ENCODE measurements around the gene EHMT1.

Gene EHMT1

DNA sequence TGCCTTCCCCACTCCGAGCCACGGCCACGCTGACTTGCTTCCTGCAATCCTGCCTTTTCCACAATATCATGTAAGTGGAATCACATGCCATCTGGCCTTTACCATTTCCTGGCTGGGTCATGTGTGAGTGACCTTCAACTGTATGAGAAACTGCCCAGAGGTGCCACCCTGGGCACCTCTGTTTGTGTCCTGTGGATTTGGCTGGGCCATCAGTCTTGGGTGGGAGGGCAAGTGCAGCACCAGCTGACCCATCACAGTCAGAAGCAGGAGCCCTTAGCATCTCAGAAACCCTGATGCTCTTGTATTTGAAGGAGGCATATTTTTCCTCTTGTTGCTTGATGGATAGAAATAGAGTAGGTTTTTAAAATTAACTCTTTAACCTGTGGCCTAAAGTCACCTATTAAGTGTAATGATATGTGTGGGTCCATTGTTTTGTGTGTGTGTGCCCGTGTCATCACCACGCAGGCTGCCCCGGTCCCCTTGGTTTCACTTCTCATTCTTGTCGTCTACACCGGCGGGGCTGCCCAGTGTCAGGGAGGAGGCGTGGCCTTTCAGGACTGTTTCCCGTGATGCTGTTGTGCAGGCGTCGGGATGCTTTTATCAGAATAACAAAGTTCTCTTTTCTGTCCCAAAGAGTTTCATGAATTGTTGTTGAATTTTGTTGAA lies 206.7 kb downstream of the EHMT1 start:
- no peak for DNase-seq (ENCODE audit: low read depth in 2 of 2)

- DNase-seq (ENCODE audit: low read depth in 2 of 2), result no peak
These were observed 209.2 kb downstream of the EHMT1 start for GRCh38 chr9:137827908-137828526.

GRCh38 chr9:137828527-137829259 lies 209.9 kb downstream of the EHMT1 start:
- DNase-seq (ENCODE audit: low read depth in 2 of 2), result no peak

DNA sequence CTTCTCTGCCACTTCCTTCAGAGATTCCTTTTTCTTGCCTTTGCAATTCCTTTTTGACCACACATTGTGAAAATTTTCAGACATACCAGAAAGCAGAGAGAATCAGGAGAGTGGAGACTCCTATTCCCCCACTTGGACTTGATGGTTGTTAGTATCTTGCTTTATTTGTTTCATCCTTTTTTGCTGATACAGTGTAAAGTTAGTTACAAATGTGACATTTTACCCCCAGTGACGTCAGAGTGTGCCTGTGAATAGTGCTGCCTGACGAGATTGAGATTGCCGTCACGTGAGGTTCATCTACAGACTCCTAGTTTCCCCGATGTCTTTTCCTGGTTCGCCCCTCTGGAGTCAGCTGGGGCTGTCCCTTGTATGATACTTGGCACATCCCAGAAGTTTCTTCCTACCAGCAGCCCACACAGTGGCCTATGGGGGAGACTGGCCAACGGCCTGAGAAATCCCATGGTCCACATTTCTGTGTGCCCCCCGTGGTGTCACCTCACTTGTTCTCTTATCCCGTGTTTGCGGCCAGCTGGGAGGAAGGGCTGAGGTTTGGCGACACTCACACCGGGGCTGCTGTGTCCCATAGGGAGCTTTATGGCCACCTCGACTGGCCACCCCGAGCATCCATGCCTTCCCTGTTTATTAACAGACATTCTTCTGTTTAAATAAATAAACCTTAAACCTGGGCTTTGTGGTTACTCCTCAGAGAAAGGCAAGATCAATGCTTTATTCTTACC lies 210.6 kb downstream of the EHMT1 start:
- DNase-seq (ENCODE audit: low read depth in 2 of 2), result no peak

GRCh38 chr9:137832191-137832700 lies 213.4 kb downstream of the EHMT1 start:
- no peak for DNase-seq (ENCODE audit: low read depth in 2 of 2)

GRCh38 chr9:137832830-137833590 lies 214.2 kb downstream of the EHMT1 start:
- no peak for DNase-seq (ENCODE audit: low read depth in 2 of 2)

DNA sequence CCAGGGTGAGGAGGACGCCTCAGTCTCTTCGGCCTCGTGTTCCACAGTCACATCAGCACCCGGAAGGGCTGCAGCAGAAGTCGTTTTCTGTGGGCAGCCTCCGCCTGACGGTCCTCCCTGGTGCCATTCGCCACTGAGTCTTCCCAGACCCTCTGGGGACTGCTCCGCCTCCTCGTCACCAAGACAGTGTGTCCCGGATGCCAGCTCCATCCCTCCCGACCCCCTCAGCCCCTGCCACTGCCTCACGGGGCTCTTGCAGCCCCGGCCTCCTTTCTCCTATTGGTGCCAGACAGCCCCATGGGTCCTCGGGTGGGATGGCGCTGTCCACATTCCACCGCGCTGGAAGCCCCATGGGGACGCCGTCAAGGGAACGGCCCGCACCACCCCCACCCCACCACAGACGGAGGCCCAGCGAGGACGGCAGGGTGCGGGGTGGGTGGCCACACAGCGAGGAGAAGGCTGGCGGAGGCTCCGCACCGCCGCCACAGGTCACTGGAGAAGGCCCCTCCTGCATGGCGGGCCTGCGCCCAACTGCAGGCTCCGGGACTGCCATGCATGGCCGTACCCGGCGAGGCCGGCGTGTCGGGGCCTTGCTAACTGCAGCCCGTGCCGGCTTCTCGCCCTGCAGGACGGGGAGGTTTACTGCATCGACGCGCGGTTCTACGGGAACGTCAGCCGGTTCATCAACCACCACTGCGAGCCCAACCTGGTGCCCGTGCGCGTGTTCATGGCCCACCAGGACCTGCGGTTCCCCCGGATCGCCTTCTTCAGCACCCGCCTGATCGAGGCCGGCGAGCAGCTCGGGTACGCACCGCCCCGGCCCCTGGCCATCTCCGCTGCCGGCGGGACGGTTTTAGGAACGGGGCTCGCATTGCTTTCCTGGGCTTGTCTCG lies 215.2 kb downstream of the EHMT1 start:
- no peak for DNase-seq (ENCODE audit: low read depth in 2 of 2)

GRCh38 chr9:137834846-137835546 lies 216.2 kb downstream of the EHMT1 start:
- DNase-seq (ENCODE audit: low read depth in 2 of 2), result no peak

DNA sequence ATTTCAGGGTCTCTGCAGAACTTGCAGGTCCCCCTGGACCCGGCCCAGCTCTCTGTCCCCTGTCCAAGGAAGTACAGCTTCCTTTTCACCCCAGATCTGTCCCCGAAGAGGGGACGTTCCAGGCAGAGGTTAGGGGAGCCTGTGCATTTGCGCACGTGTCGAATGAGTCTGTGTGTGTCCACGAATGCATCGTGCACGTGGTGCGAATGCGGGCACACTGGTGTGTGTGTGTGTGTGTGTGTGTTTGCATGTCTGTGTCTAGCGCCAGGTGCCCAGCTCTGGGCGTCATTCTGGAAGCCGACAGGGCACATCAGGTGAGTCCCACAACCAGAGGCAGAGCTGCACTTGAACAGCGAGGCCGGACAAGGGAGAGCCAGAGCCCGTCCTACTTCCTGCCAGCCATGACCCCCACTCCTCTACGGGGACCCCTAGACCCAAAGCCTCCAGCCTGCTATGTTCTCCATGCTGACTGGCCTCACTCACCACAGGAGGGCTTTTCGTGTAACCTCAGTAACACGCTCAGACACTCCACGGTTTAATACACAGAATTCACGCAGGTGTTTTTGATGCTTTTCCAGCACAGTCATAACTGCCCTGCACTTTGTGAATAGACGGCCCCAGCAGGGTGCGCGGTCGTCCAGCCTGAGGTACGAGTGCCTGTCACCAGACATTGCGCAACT lies 217.5 kb downstream of the EHMT1 start:
- DNase-seq (ENCODE audit: low read depth in 2 of 2), result no peak

GRCh38 chr9:137836831-137837241 lies 218.0 kb downstream of the EHMT1 start:
- no peak for DNase-seq (ENCODE audit: low read depth in 2 of 2)

GRCh38 chr9:137837345-137838278 lies 218.8 kb downstream of the EHMT1 start:
- DNase-seq (ENCODE audit: low read depth in 2 of 2), result no peak

GRCh38 chr9:137838576-137838975 lies 219.8 kb downstream of the EHMT1 start:
- no peak for DNase-seq (ENCODE audit: low read depth in 2 of 2)

DNA sequence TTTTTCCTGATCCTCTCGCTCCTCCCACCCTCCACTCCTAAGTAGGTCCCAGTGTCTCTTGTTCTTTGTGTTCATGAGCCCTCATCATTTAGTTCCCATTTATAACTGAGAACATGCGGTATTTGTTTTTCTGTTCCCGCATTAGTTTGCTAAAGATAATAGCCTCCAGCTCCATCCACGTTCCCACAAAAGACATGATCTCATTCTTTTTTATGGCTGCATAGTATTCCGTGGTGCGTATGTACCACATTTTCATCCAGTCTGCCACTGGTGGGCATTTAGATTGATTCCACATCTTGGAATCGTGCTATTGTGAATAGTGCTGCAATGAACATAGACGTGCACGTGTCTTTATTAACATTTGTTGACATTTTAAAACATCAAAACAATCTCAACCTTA lies 224.6 kb downstream of the EHMT1 start:
- no peak for DNase-seq (ENCODE audit: low read depth in 2 of 2)

GRCh38 chr9:137851516-137852267 lies 232.9 kb downstream of the EHMT1 start:
- no peak for DNase-seq (ENCODE audit: low read depth in 2 of 2)

GRCh38 chr9:137853392-137853995 lies 234.7 kb downstream of the EHMT1 start:
- no peak for DNase-seq (ENCODE audit: low read depth in 2 of 2)

GRCh38 chr9:137860361-137860760 lies 241.6 kb downstream of the EHMT1 start:
- no peak for DNase-seq (ENCODE audit: low read depth in 2 of 2)
